Prostate gland (tissue), 2 donors: ENCODE results near the gene AFAP1.

Source experiments
- CTCF ChIP-seq, 4 experiments: fragments of 200-600 bp in 2 of 4; fragments of 450-650 bp in 2 of 4; sonication (generic) in 2 of 4; IDR thresholded peaks; 1 replicate in 3 of 4; 2 replicates in 1 of 4; pipeline ENCODE4 v1.5.1; 2016 to 2019; ENCODE audit warnings: antibody characterized with exemption in 4 of 4, mild to moderate bottlenecking in 2 of 4, moderate library complexity in 2 of 4
- POLR2A ChIP-seq: fragments of 450-650 bp; IDR thresholded peaks from one replicate; pipeline ENCODE4 v1.6.1; 2016; ENCODE audit warnings: antibody characterized with exemption, mild to moderate bottlenecking

DNA sequence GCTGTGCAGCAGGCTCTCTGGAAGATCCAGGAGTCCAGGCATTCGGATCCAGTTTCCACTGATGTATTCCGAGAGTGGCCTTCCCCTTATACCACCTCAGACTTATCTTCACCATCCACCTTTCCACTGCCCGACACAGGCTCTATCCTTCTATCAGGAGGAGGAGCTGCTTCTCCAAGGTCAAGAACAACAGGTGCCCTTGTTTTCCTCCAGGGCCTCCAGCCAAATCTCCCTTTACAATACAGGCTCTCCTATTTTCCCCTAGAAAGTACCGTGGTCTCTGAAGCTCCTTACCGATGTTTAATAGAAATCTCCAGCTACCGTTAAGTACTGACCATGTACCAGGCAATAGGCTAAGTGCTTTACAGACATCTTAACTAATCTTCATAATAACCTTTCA, 61.3 kb downstream of the AFAP1 start:
- TF ChIP-seq CTCF (IDR thresholded peaks at IDR 0.05): no peak
- TF ChIP-seq POLR2A: no peak
